ENCODE results near the gene TDRD3.
"Not testable (repeated sequence)": the region's sequence is repeated elsewhere in the genome, so short reads cannot be mapped to it uniquely, and the experiment has no call there.

TDRD3 gene

GRCh38 chr13:60396783-60397703, at the start of gene TDRD3:
Gene TDRD3, plus strand, starts transcription at chr13:60397220. Its CDS starts 145 bp downstream, at chr13:60397365.
- peak; percentile 90 for DNase-seq (ENCODE audit: low spot score)

- DNase-seq (ENCODE audit: low spot score), result no peak
Measured at GRCh38 chr13:60347690-60348089, 49.3 kb upstream of the TDRD3 start.

- DNase-seq (ENCODE audit: low spot score), result no peak
Measured at GRCh38 chr13:60348097-60348496, 48.9 kb upstream of the TDRD3 start.

- DNase-seq (ENCODE audit: low spot score), result no peak
Measured at GRCh38 chr13:60351326-60351725, 45.7 kb upstream of the TDRD3 start.

GRCh38 chr13:60351855-60352615, 45.0 kb upstream of the TDRD3 start:
- no peak for DNase-seq (ENCODE audit: low spot score)

GRCh38 chr13:60352644-60353043, 44.4 kb upstream of the TDRD3 start:
- DNase-seq (ENCODE audit: low spot score), result no peak

- no peak for DNase-seq (ENCODE audit: low spot score)
Measured at GRCh38 chr13:60355056-60355455, 42.0 kb upstream of the TDRD3 start.

- no peak for DNase-seq (ENCODE audit: low spot score)
Measured at GRCh38 chr13:60356970-60357369, 40.0 kb upstream of the TDRD3 start.

- no peak for DNase-seq (ENCODE audit: low spot score)
Measured at GRCh38 chr13:60358453-60358852, 38.6 kb upstream of the TDRD3 start.

GRCh38 chr13:60363288-60363687, 33.7 kb upstream of the TDRD3 start:
- DNase-seq (ENCODE audit: low spot score), result no peak

- no peak for DNase-seq (ENCODE audit: low spot score)
Measured at GRCh38 chr13:60369242-60369641, 27.8 kb upstream of the TDRD3 start.

- DNase-seq (ENCODE audit: low spot score), result no peak
Measured at GRCh38 chr13:60370343-60370742, 26.7 kb upstream of the TDRD3 start.

GRCh38 chr13:60372141-60372540, 24.9 kb upstream of the TDRD3 start:
- no peak for DNase-seq (ENCODE audit: low spot score)

GRCh38 chr13:60379282-60379681, 17.7 kb upstream of the TDRD3 start:
- DNase-seq (ENCODE audit: low spot score), result not testable (repeated sequence)

GRCh38 chr13:60379837-60380565, 17.0 kb upstream of the TDRD3 start:
- DNase-seq (ENCODE audit: low spot score), result no peak

GRCh38 chr13:60384911-60385310, 12.1 kb upstream of the TDRD3 start:
- no peak for DNase-seq (ENCODE audit: low spot score)

- no peak for DNase-seq (ENCODE audit: low spot score)
Measured at GRCh38 chr13:60386250-60386649, 10.8 kb upstream of the TDRD3 start.

GRCh38 chr13:60392131-60392530, 4.9 kb upstream of the TDRD3 start:
- DNase-seq (ENCODE audit: low spot score), result no peak

- peak; percentile 96 for DNase-seq (ENCODE audit: low spot score)
Measured at GRCh38 chr13:60395971-60396782, 843 bp upstream of the TDRD3 start.

- DNase-seq (ENCODE audit: low spot score), result peak; percentile 44
Measured at GRCh38 chr13:60397704-60398378, 821 bp downstream of the TDRD3 start.

GRCh38 chr13:60398379-60398891, 1.4 kb downstream of the TDRD3 start:
- DNase-seq (ENCODE audit: low spot score), result no peak

Measured in putamen (tissue), 1 donor.